Lower lobe of right lung (tissue), 2 donors: ENCODE data around the gene SESN1. TPM values are rescaled to one million over a fixed set of nuclear protein-coding genes. Genes with fewer than 3 reads are reported as not detected.
A peak's percentile ranks its signal among the peaks of the same experiment; 100 is the strongest.

Source experiments
- ATAC-seq, 2 donors: fragments of 200-7000 bp; cut with Tn5 transposase; one replicate each; pipeline ENCODE4 v1.9.1; 2020 to 2022; ENCODE audit warnings: mild to moderate bottlenecking in 2 of 2, moderate library complexity in 2 of 2
- DNase-seq: peaks from one replicate; pipeline ENCODE4 v3.0.0-alpha.2; 2020
- H3K27ac ChIP-seq: fragments of 200-600 bp; one replicate; pipeline ENCODE4 v1.8.0; 2022
- H3K27me3 ChIP-seq: fragments of 200-600 bp; one replicate; pipeline ENCODE4 v1.8.0; 2022; ENCODE audit warnings: low read depth
- H3K36me3 ChIP-seq: fragments of 200-600 bp; one replicate; pipeline ENCODE4 v1.8.0; 2022; ENCODE audit warnings: mild to moderate bottlenecking
- H3K4me1 ChIP-seq: fragments of 200-600 bp; one replicate; pipeline ENCODE4 v1.8.0; 2022
- H3K4me3 ChIP-seq: fragments of 200-600 bp; one replicate; pipeline ENCODE4 v1.8.0; 2022; ENCODE audit warnings: mild to moderate bottlenecking
- H3K9me3 ChIP-seq: fragments of 200-600 bp; one replicate; pipeline ENCODE4 v1.8.0; 2022
- intact Hi-C: fragments of 100-400 bp; cut with DNase I; formaldehyde crosslinking; loops from one replicate; pipeline ENCODE4 v1.11.0; 2022
- total RNA-seq: library from RNA; stranded (reverse); fragmentation: NEBNext Ultra II Directional; extraction: Animal tissue kit (Norgen Biotek cat#: 25700); gene quantifications from one replicate; pipeline ENCODE4 v1.2.1, GENCODE V29; 2021
- TF ChIP-seq, protein P1 (sequence below): fragments of 200-600 bp; IDR thresholded peaks from one replicate; pipeline ENCODE4 v1.8.0; 2022; ENCODE audit warnings: antibody characterized with exemption, mild to moderate bottlenecking
- donor health status: DM: no; HTN: yes; CAD: no; lungs with severe emphysema.

SESN1 gene
- total RNA-seq, 1 donor from 2014 or later: 37.9 TPM

DNA sequence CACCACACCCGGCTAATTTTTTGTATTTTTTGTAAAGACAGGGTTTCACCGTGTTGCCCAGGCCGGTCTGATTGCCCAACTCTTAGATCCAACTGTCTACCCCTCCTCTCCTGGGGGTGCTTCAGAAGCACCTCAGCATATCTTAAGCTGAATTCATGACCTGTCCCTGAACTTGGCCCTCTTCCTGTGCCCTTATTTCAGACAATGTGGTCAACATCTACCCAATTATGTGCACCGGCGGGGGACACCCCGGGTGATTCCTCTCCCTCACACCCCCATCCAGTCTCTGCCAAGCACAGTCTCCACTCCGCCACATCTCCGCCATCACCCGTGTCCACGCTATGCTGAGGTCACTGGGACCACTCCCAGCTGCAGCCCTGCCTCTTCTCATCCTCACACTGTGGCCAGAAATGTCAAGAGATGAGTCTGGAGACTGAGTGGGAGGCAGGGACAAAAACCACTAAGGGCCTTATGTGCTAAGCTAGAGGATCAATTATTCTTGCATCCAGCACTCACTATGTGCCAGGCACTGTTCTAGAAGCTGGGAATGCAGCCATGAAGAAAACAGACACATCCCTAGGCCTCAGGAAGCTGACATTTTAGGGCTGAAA, 134.6 kb downstream of the SESN1 start:
- H3K27ac ChIP-seq: no peak overlapping the region
- DNase-seq (no peak), ATAC-seq (peak in 1 of 2 donors; percentile 41)
- no peaks in the 10 kb centered on the region for H3K27me3 ChIP-seq
- no peaks in the 10 kb centered on the region for H3K9me3 ChIP-seq
- no peak overlapping the region for H3K4me3 ChIP-seq
- intact Hi-C loops: no loop called here
- no peaks in the 10 kb centered on the region for H3K4me1 ChIP-seq
- TF ChIP-seq, protein P1, sequence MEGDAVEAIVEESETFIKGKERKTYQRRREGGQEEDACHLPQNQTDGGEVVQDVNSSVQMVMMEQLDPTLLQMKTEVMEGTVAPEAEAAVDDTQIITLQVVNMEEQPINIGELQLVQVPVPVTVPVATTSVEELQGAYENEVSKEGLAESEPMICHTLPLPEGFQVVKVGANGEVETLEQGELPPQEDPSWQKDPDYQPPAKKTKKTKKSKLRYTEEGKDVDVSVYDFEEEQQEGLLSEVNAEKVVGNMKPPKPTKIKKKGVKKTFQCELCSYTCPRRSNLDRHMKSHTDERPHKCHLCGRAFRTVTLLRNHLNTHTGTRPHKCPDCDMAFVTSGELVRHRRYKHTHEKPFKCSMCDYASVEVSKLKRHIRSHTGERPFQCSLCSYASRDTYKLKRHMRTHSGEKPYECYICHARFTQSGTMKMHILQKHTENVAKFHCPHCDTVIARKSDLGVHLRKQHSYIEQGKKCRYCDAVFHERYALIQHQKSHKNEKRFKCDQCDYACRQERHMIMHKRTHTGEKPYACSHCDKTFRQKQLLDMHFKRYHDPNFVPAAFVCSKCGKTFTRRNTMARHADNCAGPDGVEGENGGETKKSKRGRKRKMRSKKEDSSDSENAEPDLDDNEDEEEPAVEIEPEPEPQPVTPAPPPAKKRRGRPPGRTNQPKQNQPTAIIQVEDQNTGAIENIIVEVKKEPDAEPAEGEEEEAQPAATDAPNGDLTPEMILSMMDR: no peak
- no peaks in the 10 kb centered on the region for H3K36me3 ChIP-seq

DNA sequence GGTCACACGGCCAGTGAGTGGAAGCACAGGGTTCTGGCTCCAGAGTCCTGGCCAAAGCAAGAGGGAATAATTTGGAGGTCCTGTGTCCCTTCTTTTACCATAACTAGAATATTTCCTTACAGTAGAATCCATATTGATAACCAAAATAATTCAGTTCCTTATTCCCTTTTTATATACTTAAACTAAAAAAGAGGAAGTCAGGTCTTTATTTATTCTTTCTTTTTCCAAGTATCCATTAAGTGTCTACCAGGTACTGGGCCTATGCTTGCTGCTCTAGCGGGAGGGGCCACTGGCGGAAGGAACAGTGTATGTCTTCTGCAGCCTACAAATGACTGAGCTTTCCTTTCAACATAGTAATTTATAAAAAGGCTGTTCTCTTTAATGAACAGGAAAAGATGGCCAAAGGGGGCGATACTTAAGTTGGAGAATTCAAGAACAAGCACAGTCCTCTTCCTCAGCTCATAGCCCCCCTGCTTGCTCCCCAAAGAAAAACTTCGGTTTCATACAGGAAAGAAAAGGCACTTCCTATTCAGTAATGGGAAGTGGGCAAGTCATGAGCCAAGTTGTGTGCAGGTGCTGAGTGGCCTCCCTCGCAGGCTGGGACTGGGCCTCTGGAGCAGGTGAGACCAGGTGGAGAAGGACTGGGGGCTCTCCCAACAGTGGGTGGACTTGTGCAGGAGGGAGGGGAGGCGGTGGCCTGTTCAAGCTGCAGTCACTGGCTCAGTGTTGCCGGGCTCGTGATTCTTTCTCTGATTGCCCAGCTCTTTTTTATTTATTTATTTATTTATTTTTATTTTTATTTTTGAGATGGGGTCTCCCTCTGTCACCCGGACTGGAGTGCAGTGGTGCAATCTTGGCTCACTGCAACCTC, 135.5 kb downstream of the SESN1 start:
- Histone ChIP-seq H3K4me1 (no peaks in the 10 kb centered on the region), H3K27me3 (no peaks in the 10 kb centered on the region), H3K36me3 (no peaks in the 10 kb centered on the region), H3K4me3 (no peak overlapping the region), H3K9me3 (no peaks in the 10 kb centered on the region), H3K27ac (no peak overlapping the region)
- intact Hi-C loops: no loop called here
- TF ChIP-seq, protein P1: no peak
- peak; percentile 31 to 36 for ATAC-seq
- DNase-seq: peak; percentile 48

DNA sequence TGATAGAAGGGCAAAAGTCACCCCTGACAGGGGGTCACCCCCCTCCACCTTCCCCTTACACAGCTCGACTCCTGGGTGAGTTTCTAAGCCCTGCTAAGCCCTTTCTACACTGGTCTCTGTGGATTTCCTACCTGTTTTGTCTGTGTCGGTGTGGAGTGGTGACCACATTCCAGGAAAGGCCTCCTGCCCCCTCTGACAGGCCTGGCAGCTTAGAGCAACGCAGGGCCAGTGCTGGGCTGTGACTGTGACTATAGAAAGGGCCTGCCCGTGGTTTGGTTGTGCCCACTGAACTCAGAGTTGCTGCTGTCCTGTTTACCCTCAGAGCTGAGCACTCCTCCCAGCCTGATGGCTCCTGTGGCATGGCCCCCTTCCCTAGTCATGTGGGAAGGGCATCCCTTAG, 137.4 kb downstream of the SESN1 start:
- H3K4me3 ChIP-seq: no peak overlapping the region
- DNase-seq (no peak), ATAC-seq (peak; percentile 18 to 34)
- no peaks in the 10 kb centered on the region for H3K4me1 ChIP-seq
- H3K9me3 ChIP-seq: no peaks in the 10 kb centered on the region
- no peaks in the 10 kb centered on the region for H3K36me3 ChIP-seq
- H3K27ac ChIP-seq: no peak overlapping the region
- TF ChIP-seq, protein P1: no peak
- H3K27me3 ChIP-seq: no peaks in the 10 kb centered on the region
- intact Hi-C loops: no loop called here

DNA sequence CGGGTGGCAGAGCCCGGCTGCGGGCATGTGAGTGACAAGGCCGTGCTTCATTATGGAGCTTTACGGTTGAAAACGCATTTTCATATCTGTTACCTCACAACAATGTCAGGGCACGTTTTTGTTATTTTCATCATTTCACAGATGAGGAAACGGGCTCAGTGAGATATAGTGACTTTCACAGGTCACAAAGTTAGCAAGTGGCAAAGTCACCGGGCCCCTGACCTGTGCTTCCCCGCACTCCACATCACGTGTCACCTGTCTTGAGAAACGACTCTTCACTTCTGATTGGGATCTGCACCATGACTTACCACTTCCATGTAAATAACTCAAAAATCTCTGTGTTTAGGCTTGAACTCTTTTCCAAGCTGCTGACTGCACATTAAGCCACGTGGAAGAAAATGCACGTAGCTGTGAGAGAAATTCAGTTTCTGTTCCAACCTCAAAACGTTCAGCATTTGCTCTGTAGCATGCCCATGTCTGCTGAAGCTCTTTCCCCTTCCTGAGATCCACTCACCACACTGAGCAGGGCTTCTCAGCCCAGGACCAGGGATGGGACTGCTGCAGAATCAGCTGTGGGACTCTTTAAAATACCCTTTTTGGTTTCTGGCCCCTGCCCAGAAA, 139.2 kb downstream of the SESN1 start:
- no peaks in the 10 kb centered on the region for H3K9me3 ChIP-seq
- no peaks in the 10 kb centered on the region for H3K4me1 ChIP-seq
- intact Hi-C loops: no loop called here
- H3K27me3 ChIP-seq: no peaks in the 10 kb centered on the region
- no peaks in the 10 kb centered on the region for H3K36me3 ChIP-seq
- TF ChIP-seq, protein P1: no peak
- ATAC-seq (no peak), DNase-seq (no peak)
- H3K4me3 ChIP-seq: no peak overlapping the region
- no peak overlapping the region for H3K27ac ChIP-seq

DNA sequence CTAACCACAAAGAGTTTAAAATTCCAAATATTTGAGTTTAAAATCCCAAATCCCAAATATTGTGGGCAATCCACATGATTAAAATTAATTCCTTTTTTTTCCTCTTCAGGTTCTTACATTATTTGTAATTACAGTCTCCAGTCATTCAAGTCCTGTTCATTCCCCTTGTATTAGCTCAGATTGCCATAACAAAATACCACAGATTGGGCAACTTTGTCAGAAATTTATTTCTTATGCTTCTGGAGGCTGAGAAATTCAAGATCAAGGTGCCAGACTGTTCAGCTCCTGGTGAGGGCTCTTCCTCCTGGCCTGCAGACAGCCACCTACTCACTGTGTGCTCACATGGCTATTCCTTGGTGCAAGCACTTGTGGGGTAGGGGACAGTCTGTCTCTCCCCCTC, 141.0 kb downstream of the SESN1 start:
- Histone ChIP-seq H3K36me3 (no peaks in the 10 kb centered on the region), H3K4me3 (no peak overlapping the region), H3K9me3 (no peaks in the 10 kb centered on the region), H3K27ac (no peak overlapping the region), H3K4me1 (peaks cover 5% of the 10 kb centered on the region), H3K27me3 (no peaks in the 10 kb centered on the region)
- DNase-seq (no peak), ATAC-seq (no peak)
- TF ChIP-seq, protein P1: no peak
- intact Hi-C loops: no loop called here
